OCI-LY1 (cell line): ENCODE data around the gene TGFBRAP1.

Source experiments
- EZH2 ChIP-seq: fragments of 200-600 bp; sonication (generic), shearing (Covaris generic); IDR thresholded peaks from 2 replicates; pipeline ENCODE4 v1.8.0; 2017; ENCODE audit warnings: borderline replicate concordance, mixed run types, mild to moderate bottlenecking, antibody characterized with exemption, low read length, moderate library complexity, mixed read lengths
- TF ChIP-seq, protein P1 (sequence below): fragments of 200-600 bp; sonication (generic), shearing (Covaris generic); IDR thresholded peaks from 2 replicates; pipeline ENCODE4 v1.5.1; 2017; ENCODE audit warnings: mild to moderate bottlenecking, antibody characterized with exemption, low read length, moderate library complexity, mixed read lengths

- TF ChIP-seq, protein P1, sequence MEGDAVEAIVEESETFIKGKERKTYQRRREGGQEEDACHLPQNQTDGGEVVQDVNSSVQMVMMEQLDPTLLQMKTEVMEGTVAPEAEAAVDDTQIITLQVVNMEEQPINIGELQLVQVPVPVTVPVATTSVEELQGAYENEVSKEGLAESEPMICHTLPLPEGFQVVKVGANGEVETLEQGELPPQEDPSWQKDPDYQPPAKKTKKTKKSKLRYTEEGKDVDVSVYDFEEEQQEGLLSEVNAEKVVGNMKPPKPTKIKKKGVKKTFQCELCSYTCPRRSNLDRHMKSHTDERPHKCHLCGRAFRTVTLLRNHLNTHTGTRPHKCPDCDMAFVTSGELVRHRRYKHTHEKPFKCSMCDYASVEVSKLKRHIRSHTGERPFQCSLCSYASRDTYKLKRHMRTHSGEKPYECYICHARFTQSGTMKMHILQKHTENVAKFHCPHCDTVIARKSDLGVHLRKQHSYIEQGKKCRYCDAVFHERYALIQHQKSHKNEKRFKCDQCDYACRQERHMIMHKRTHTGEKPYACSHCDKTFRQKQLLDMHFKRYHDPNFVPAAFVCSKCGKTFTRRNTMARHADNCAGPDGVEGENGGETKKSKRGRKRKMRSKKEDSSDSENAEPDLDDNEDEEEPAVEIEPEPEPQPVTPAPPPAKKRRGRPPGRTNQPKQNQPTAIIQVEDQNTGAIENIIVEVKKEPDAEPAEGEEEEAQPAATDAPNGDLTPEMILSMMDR, result no peak
- TF ChIP-seq EZH2, result no peak
These were observed 49.3 kb downstream of the TGFBRAP1 start for GRCh38 chr2:105280281-105280680.
